Suppressor macrophage treated with lipopolysaccharide for 1 hour (primary cell): Measurements from ENCODE around the gene CALML5.

Source experiments
- DNase-seq, 3 donors: peaks; one replicate each; pipeline ENCODE4 v3.0.0-alpha.2; 2020 to 2022

CALML5 gene

GRCh38 chr10:5514226-5514850 lies 15.0 kb upstream of the CALML5 start:
- no peak for DNase-seq

GRCh38 chr10:5512881-5513612 lies 13.7 kb upstream of the CALML5 start:
- no peak for DNase-seq

- no peak for DNase-seq
Measured at GRCh38 chr10:5512331-5512730, 13.0 kb upstream of the CALML5 start.

GRCh38 chr10:5511885-5512280 lies 12.5 kb upstream of the CALML5 start:
- no peak for DNase-seq

- no peak for DNase-seq
Measured at GRCh38 chr10:5511231-5511884, 12.0 kb upstream of the CALML5 start.

GRCh38 chr10:5510281-5511072 lies 11.1 kb upstream of the CALML5 start:
- no peak for DNase-seq

GRCh38 chr10:5509691-5510090 lies 10.3 kb upstream of the CALML5 start:
- no peak for DNase-seq

DNA sequence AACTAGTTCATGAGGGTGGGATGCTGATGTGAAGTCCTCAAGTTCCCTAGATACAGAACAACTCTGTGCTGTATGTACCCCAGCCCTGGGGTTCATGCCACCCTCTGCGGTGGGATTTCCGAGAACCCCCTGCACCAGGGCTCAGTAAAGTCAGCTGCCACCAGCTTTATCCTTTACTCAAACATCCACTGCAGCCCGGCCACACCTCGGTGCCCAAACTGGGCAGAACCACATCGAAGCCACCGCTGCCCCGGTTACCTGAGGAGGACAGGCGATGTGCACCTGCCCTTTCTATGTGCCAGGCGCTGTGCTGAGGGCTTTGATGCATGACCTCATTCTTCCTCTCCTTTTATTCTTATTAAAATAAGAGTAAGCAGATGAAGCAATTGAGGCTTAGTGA lies 9.9 kb upstream of the CALML5 start:
- DNase-seq = no peak

DNA sequence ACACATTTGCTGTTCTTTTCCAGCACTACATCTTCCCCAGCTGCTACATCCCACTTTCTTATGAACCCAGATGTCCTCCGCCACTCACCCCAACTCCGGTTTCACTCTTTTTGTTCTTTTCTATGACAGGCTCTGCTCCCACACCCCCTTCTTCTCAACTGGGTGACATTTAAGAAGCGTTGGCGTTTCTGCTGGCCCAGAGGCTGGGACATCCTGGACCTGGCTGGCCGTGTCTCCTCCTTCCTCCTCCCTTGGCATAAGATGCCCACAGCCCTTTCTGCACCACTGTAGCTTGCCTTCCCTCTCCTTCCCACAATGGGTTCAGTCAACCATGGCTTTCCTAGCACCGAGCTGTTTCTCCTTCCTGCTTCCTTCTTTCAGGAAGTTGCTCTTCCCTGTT lies 9.4 kb upstream of the CALML5 start:
- no peak for DNase-seq

DNA sequence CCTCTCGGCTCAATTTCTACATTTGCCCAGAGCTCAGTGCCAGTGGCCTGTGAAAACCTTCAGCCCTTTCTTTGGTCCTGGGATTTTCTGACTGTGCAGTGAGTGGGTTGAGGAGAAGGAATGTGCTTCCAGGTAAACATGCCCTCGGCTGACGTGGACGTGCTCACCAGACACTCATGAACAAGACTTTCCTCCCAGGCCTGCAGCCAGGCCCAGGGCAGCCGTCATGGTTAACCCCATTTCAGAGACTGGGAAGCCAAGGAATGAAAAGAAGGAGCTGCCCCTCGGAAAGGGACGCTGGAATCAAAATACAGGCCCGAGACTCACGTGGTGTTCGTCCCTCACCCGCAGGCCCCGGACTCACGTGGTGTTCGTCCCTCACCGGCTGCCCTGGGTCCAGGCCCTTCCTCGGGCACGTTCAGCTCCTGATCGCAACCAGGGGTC lies 8.8 kb upstream of the CALML5 start:
- no peak for DNase-seq

- DNase-seq = no peak
Measured at GRCh38 chr10:5507649-5508131, 8.3 kb upstream of the CALML5 start.

DNA sequence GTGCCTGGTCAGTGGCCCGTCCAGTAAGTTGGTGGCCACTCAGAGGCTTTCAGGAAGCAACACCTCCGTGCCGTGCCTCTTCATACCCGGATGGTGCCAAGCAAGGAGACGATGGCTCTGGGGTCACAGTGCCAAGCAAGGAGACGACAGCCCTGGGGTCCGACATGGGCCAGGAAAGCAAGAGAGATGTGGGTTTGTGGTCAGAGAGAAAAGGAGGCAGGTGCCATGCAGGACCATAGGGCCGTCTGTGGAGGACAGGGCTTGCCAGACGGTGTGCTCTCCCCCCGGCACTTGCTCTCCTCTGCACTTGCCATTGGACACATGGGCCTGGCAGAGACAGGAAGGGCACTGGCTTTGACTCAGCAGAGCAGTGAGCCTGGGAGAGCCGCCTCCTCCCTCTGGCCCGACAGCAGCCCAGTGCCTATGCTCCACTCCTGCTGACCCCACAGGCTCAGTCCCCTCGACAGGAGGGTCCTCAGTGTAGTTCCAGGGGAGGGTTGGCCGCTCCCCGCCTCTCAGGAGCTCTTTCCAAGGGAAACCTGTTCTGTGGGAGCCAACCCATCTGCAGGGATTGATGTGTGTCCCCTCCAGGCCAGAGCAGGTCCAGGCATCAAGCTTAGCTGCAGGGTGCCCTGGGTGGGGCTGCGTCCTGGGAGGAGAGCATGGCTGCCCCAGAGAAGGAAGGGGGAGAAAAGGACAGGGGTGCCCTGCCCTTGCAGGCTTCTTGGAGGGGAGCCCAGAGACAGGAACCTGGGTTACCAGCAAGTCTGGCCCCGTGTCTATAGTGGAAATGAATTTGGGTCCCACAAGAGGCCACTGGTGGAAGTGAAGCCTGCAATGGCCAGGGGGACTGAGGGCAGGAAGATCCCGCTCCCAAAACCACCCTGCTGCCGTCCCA lies 7.6 kb upstream of the CALML5 start:
- DNase-seq = no peak

- no peak for DNase-seq
Measured at GRCh38 chr10:5506246-5506645, 6.9 kb upstream of the CALML5 start.

DNA sequence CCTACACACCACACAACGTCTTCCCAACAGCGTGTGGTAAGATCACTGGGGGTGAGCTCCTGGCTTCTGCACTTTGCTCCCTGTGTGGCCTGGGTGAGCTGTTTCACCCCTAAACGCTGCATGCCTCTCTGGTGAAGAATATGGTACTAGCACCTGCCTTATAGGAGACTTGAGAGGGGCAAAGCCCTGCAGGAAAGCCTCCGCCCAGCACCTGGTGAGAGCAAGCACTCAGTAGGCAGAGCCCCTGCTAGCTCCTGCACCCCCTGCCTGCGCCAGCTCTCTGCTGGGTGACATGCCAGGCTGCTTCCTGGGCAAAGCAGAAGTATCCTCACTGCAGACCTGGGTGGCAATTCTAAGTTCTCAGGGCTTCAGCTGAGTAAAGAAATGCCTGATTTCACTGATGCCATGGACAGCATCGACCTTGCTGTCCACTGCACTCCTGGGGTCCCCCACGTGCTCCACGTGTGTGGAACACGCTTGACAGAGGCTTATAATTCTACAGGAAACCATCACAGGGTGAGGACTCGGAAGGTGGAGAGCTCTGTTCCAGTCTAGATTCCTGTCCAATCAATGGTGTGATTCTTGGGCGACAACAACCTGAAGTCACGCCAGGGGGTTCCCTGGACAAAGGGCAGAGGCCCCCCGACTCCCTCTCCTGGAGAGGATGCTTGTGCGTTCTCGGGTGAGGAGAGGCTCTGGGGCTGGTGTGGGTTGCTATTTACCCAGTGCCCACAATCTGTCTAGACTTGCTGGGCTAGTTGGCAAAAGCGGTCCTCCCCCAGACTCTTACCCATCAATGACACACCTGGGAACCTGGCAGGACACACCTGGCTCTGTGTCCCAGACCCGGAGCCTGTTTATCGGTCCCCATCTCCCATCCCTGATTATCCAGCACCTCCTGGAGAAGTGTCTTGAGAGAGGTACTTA lies 5.0 kb upstream of the CALML5 start:
- DNase-seq = no peak

GRCh38 chr10:5503477-5503835 lies 4.1 kb upstream of the CALML5 start:
- DNase-seq = no peak

DNA sequence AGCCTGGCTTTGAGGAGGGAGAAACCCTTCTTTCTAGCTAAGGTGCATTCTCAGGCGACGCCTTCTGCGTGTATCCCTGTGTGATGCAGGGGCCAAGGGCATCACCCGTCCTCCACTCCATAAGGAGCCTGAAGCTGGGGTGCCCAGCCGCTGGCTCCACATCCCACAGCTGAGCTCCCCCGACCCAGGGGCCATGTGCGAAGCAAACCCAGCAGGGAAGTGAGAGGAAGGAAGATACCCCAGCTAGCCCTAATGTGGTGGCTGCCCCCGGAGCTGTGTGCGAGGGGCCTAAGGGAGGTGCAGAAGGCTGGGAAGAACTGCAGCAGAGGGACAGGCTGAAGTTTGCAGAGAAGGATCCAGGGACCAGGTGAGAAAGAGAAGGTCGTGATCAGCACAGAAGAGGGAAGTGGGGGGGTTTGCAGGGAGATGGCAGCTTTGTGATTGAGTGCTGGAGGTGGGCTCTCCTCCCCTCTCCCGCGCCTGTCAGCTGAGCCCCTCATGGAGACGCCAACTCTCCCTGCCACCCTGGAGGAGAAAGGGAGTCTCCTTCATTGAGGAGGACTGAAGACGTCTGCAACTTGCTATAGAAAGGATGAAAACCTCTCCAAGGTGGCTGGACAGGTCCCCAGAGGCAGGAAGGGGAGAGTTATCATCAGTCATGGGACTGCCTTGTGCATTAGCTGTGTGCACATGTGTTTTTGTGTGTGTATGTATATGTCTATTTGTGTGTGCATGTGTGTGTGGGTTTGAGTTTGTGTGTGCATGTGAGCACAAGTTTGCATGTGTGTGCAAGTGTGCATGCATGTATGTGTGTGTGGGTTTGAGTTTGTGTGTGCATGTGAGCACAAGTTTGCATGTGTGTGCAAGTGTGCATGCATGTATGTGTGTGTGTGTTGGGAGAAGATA lies 3.5 kb upstream of the CALML5 start:
- DNase-seq = no peak

- DNase-seq = peak; percentile 33 to 46 (median 34)
Measured at GRCh38 chr10:5502061-5502521, 2.7 kb upstream of the CALML5 start.

DNA sequence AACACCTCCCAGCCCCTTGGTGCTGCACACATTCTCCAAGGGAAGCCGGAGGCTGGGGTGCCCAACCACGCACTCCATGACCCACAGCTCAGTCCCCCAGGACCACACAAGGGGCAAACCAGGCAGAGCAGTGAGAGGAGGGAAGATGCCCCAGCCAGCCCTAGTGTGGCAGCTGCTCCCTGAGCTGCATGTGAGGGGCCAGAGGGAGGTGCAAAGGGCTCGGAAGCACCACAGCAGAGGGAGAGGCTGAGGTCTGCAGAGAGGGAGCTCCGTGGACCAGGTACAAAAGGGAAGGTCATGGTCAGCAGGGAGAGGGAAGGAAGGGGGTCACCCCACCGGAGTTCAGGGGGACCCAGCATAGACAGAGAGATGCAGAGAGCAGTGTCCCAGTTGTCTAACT lies 1.5 kb upstream of the CALML5 start:
- DNase-seq = no peak

DNA sequence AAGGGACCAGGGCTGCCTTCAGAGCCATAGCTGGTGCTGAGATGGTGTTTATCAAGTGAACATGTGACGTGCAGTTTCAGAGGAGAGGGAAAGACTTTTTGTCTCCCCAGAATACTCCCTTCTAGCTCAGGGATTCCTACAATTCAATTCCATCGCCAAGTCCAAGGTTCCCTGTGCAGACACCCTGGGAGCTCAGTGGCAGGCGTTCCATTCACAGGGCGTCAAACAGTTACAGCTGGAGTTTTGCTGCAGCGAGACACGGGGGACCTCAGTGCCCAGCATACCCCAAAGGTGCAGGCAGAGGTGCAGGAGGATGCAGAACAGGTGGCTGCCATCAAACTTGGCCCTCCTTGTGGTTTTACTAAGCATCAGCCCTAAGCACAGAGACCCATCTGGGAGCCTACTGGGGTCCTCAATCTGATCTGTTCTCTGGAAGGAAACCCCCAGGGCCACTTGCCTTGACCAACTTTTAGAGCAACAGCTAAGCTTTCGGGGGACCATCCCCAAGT lies 846 bp upstream of the CALML5 start:
- DNase-seq = no peak
